B cell (primary cell): ENCODE data around the gene HERC2.

Experiments
- CTCF ChIP-seq: fragments of 200-600 bp; IDR thresholded peaks from one replicate; pipeline ENCODE4 v1.8.0; 2022; ENCODE audit warnings: antibody characterized with exemption, mild to moderate bottlenecking
- EZH2 ChIP-seq: IDR thresholded peaks from 2 replicates; pipeline ENCODE4 v1.6.1; 2012; ENCODE audit warnings: borderline replicate concordance, low read depth, mild to moderate bottlenecking, moderate library complexity, low read length; ENCODE audit not compliant: insufficient read depth, poor library complexity, severe bottlenecking

- TF ChIP-seq CTCF (no peak), EZH2 (no peak)
Observed at GRCh38 chr15:28252831-28253230, 69.1 kb downstream of the HERC2 start.
